Neutrophil (primary cell): Measurements from ENCODE around the gene TAP2.

Source experiments
- H3K27ac ChIP-seq: fragments of 200-600 bp; sonication (generic); 2 replicates; pipeline ENCODE4 v1.5.1; 2016; ENCODE audit warnings: mild to moderate bottlenecking, moderate library complexity
- H3K27me3 ChIP-seq: fragments of 200-600 bp; sonication (generic); 2 replicates; pipeline ENCODE4 v1.6.0; 2016; ENCODE audit warnings: mild to moderate bottlenecking
- H3K36me3 ChIP-seq: fragments of 200-600 bp; sonication (generic); 2 replicates; pipeline ENCODE4 v1.5.1; 2017
- H3K4me1 ChIP-seq, 2 experiments: fragments of 200-600 bp in 1 of 2; sonication (generic) in 1 of 2; 1 replicate in 1 of 2; 2 replicates in 1 of 2; pipeline versions ENCODE4 v1.5.1 to v1.6.1; 2013 to 2016; ENCODE audit warnings: low read depth in 1 of 2, low read length in 1 of 2, mild to moderate bottlenecking in 1 of 2, moderate library complexity in 1 of 2; ENCODE audit not compliant: control insufficient read depth in 1 of 2, insufficient read depth in 1 of 2
- H3K4me3 ChIP-seq, 2 experiments: fragments of 200-600 bp in 1 of 2; sonication (generic) in 1 of 2; 1 replicate in 1 of 2; 2 replicates in 1 of 2; pipeline ENCODE4 v1.5.1; 2013 to 2016; ENCODE audit warnings: low read depth in 1 of 2, low read length in 1 of 2, mild to moderate bottlenecking in 1 of 2, moderate library complexity in 1 of 2
- H3K9me3 ChIP-seq: fragments of 200-600 bp; sonication (generic); 2 replicates; pipeline ENCODE4 v1.5.1; 2016
- CTCF ChIP-seq: fragments of 200-600 bp; sonication (generic); IDR thresholded peaks from 2 replicates; pipeline ENCODE4 v1.5.1; 2016; ENCODE audit warnings: antibody characterized with exemption

The TAP2 gene

GRCh38 chr6:32847004-32847403 lies 8.5 kb upstream of the TAP2 start:
- H3K4me3 ChIP-seq: peak overlapping the region; percentile 88 to 93
- peaks cover 76 to 80% of the 10 kb centered on the region in 2 experiments for H3K4me1 ChIP-seq
- TF ChIP-seq CTCF: no peak
- peaks cover 79% of the 10 kb centered on the region for H3K36me3 ChIP-seq
- H3K27me3 ChIP-seq: no peaks in the 10 kb centered on the region
- no peaks in the 10 kb centered on the region for H3K9me3 ChIP-seq
- peak overlapping the region; percentile 97 for H3K27ac ChIP-seq

DNA sequence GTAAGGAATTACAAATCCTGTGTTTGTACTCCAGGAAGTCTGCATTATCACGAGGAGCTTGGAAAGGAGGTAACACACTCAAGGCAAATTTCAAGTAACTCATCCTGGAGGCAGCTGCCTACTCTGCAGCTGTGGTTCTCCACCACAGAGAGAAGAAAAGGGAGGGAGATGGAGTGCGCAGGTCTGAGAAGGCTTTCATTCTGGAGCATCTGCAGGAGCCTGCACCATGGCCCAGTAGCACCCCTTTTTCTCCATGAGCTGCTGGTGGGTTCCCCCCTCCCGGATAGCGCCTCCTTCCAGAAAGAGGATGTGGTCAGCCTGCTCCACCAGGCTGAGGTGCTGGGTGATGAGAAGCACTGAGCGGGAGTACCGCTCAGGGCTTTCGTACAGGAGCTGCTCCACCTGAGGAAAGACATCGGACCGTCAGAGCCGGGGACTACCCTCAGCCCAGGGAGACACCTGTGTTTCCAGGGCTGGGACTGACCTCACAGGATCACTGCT lies 6.9 kb upstream of the TAP2 start:
- no peaks in the 10 kb centered on the region for H3K9me3 ChIP-seq
- peaks cover 79% of the 10 kb centered on the region for H3K36me3 ChIP-seq
- no peak for TF ChIP-seq CTCF
- H3K4me3 ChIP-seq: peak overlapping the region; percentile 88 to 93
- H3K27me3 ChIP-seq: no peaks in the 10 kb centered on the region
- H3K27ac ChIP-seq: peak overlapping the region; percentile 97
- peaks cover 68% of the 10 kb centered on the region in 2 experiments for H3K4me1 ChIP-seq

GRCh38 chr6:32844839-32845383 lies 6.4 kb upstream of the TAP2 start:
- Histone ChIP-seq H3K4me3 (peak overlapping the region; percentile 88 to 93), H3K36me3 (peaks cover 79% of the 10 kb centered on the region), H3K4me1 (peaks cover 63 to 64% of the 10 kb centered on the region in 2 experiments), H3K27me3 (no peaks in the 10 kb centered on the region), H3K9me3 (no peaks in the 10 kb centered on the region), H3K27ac (peak overlapping the region; percentile 97)
- peak; percentile 3 for TF ChIP-seq CTCF

DNA sequence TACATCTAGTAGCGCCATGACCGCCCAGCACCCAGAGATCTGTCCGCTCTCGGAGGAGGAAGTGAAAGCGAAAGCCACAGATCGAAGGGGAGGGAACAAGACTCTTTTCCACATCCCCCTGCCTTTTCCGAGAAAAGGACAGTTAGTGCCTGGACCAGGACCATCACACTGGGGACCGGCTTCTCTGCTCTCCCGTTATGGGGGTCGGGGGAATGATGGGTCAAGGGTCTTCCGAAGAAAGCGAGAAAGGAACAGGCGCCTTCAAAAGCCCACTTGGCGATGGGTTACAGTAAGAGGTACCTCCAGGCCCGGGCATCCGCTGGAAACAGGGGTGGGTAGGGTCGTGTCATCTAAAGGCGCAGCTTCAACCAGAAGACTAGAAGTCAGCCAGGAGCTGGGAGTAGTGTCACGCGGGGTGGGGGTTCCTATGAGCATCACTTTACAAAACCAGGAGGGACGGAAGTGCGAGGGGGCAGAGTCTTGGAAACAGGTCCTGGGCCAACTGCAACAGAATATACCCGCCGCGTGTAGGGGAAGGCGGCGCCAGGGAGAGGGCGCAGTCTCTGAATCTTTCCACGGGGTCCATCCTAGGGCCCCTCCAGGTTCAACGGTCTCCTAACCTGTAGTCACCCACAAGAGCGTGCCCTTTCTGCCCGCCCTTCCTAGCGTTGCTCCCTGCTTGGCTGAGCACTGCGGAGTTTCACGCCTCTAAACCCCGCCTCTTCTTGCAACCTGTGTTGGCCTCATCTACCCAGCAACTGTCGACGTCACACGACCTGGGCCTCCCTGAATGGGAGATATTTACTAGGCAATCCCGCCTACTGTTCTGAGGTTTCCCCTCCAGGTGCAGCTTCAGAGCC lies 5.7 kb upstream of the TAP2 start, which contains the start of gene PSMB8:
TSS of gene PSMB8 (minus strand) at position 69 of the 860 bp plus-strand sequence. CDS start at position 18, 51 bp downstream.
- Histone ChIP-seq H3K4me1 (peaks cover 62 to 64% of the 10 kb centered on the region in 2 experiments), H3K9me3 (no peaks in the 10 kb centered on the region), H3K4me3 (peak within 1 kb of the TSS; percentile 88 to 93), H3K36me3 (peaks cover 72% of the 10 kb centered on the region), H3K27ac (peak within 1 kb of the TSS; percentile 97), H3K27me3 (no peaks in the 10 kb centered on the region)
- peak; percentile 55 for TF ChIP-seq CTCF

GRCh38 chr6:32843331-32843978 lies 4.9 kb upstream of the TAP2 start:
- H3K36me3 ChIP-seq: peaks cover 64% of the 10 kb centered on the region

More at GRCh38 chr6:32843331-32843978, 4.9 kb upstream of the TAP2 start:
- Histone ChIP-seq H3K27me3 (no peaks in the 10 kb centered on the region), H3K27ac (peak overlapping the region; percentile 97), H3K4me3 (peak overlapping the region; percentile 88 to 93), H3K4me1 (peaks cover 59 to 64% of the 10 kb centered on the region in 2 experiments), H3K9me3 (no peaks in the 10 kb centered on the region)
- peak; percentile 1 for TF ChIP-seq CTCF
